K562 (cell line): ENCODE results near the gene COL24A1. TPM values are rescaled to one million over a fixed set of nuclear protein-coding genes. Genes with fewer than 3 reads are reported as not detected.

Experiments
- ATAC-seq: fragments of 200-7000 bp; cut with Tn5 transposase; 3 replicates; pipeline ENCODE4 v1.9.1; 2020; ENCODE audit warnings: moderate library complexity
- BruUV-seq: library from RNA; stranded (reverse); fragments of 400-500 nt; replicated peaks from 2 replicates; lab custom pipeline; 2021; lab: Mats Ljungman, UMichigan
- CTCF ChIA-PET: fragments of 300-600 bp; formaldehyde crosslinking; extraction: SDS; loops from one replicate; lab custom pipeline; 2021; ENCODE audit warnings: low intra/inter-chr PET ratio; lab: Yijun Ruan, JAX
- POLR2A ChIA-PET: fragments of 300-600, 350-650 bp; sonication (Branson Sonifier 250); formaldehyde crosslinking; extraction: SDS; loops from one replicate; lab custom pipeline; 2021; ENCODE audit warnings: antibody characterized with exemption, inconsistent platforms; lab: Yijun Ruan, JAX
- DNase-seq, 4 experiments: peaks; one replicate each; pipeline versions ENCODE4 v3.0.0 to v3.0.0-alpha.2; 2011 to 2018; ENCODE audit warnings: low spot score in 3 of 4, mixed read lengths in 3 of 4; ENCODE audit errors: extremely low read depth in 1 of 4
- FAIRE-seq: peaks from 2 replicates; lab custom pipeline; 2011; peaks lifted over from hg19 to GRCh38; lab: Jason Lieb, UNC
- H2AFZ ChIP-seq: 2 replicates; pipeline ENCODE4 v1.6.0; 2011; ENCODE audit warnings: low read depth, low read length, control low read depth, inconsistent platforms
- H3K27ac ChIP-seq: fragments of 200-600 bp; 3 replicates; pipeline ENCODE4 v1.8.0; 2011; ENCODE audit warnings: low read depth, mild to moderate bottlenecking, control low read depth, inconsistent platforms, low read length, moderate library complexity, mixed read lengths; ENCODE audit errors: extremely low read depth
- H3K27me3 ChIP-seq, 2 experiments: fragments of 300-600 bp in 1 of 2; 2 replicates in 1 of 2; 3 replicates in 1 of 2; pipeline versions ENCODE4 v1.6.0 to v1.8.0; 2011; ENCODE audit warnings: inconsistent platforms in 2 of 2, low read length in 2 of 2, mild to moderate bottlenecking in 1 of 2, mixed read lengths in 1 of 2, moderate library complexity in 1 of 2; ENCODE audit not compliant: control insufficient read depth in 2 of 2, insufficient read depth in 2 of 2
- H3K36me3 ChIP-seq: fragments of 300-600 bp; 3 replicates; pipeline ENCODE4 v1.8.0; 2011; ENCODE audit warnings: mild to moderate bottlenecking, low read length, inconsistent platforms; ENCODE audit not compliant: control insufficient read depth, insufficient read depth
- H3K4me1 ChIP-seq, 2 experiments: fragments of 200-600 bp in 1 of 2; replicated peaks in 1 of 2; 2 replicates in 1 of 2; 3 replicates in 1 of 2; pipeline versions ENCODE4 v1.5.1 to v1.8.0; 2011; ENCODE audit warnings: inconsistent platforms in 2 of 2, low read length in 2 of 2, mild to moderate bottlenecking in 1 of 2, mixed read lengths in 1 of 2, moderate library complexity in 1 of 2; ENCODE audit not compliant: control insufficient read depth in 2 of 2, insufficient read depth in 2 of 2
- H3K4me2 ChIP-seq: 2 replicates; pipeline ENCODE4 v1.6.1; 2011; ENCODE audit warnings: low read length, control low read depth, inconsistent platforms, mixed read lengths; ENCODE audit not compliant: insufficient read depth
- H3K4me3 ChIP-seq: fragments of 200-600 bp; sonication (generic), shearing (Covaris generic); 2 replicates; pipeline ENCODE4 v1.5.1; 2016; ENCODE audit warnings: control low read depth, inconsistent platforms
- H3K79me2 ChIP-seq: fragments of 200-600 bp; 3 replicates; pipeline ENCODE4 v1.8.0; 2011; ENCODE audit warnings: low read length, inconsistent platforms; ENCODE audit not compliant: control insufficient read depth, insufficient read depth
- H3K9ac ChIP-seq, 2 experiments: 2 replicates each; pipeline versions ENCODE4 v1.6.0 to v1.6.1; 2011; ENCODE audit warnings: low read depth in 2 of 2, low read length in 2 of 2, control low read depth in 1 of 2, inconsistent platforms in 1 of 2, mild to moderate bottlenecking in 1 of 2, mixed read lengths in 1 of 2; ENCODE audit not compliant: insufficient read depth in 1 of 2
- H3K9me1 ChIP-seq: one replicate; pipeline ENCODE4 v1.6.0; 2011; ENCODE audit warnings: inconsistent platforms, mild to moderate bottlenecking, low read length, moderate library complexity; ENCODE audit not compliant: control insufficient read depth, insufficient read depth
- H3K9me3 ChIP-seq: replicated peaks from 2 replicates; pipeline ENCODE4 v1.5.1; 2011; ENCODE audit warnings: low read depth, low read length, inconsistent platforms; ENCODE audit not compliant: control insufficient read depth, insufficient read depth
- H4K20me1 ChIP-seq: replicated peaks from 2 replicates; pipeline ENCODE4 v1.6.1; 2011; ENCODE audit warnings: low read length, inconsistent platforms, mixed read lengths; ENCODE audit not compliant: control insufficient read depth, insufficient read depth
- BCOR ChIP-seq: fragments of 450-650 bp; IDR thresholded peaks from 2 replicates; pipeline ENCODE4 v1.6.1; 2016
- CBX8 ChIP-seq: fragments of 200-600 bp; sonication (generic); IDR thresholded peaks from 2 replicates; pipeline ENCODE4 v1.6.1; 2012; ENCODE audit warnings: borderline replicate concordance, mixed run types, low read depth, mild to moderate bottlenecking, moderate library complexity, mixed read lengths, low read length, control low read depth, inconsistent platforms; ENCODE audit not compliant: poor library complexity, severe bottlenecking; ENCODE audit errors: extremely low read depth
- FOS ChIP-seq: IDR thresholded peaks from 3 replicates; pipeline ENCODE4 v1.6.1; 2011; ENCODE audit not compliant: insufficient read length; ENCODE audit errors: extremely low read depth
- GABPB1 ChIP-seq: sonication (generic); formaldehyde crosslinking; IDR thresholded peaks from 2 replicates; pipeline ENCODE4 v1.8.0; 2022; ENCODE audit warnings: mild to moderate bottlenecking, missing genetic modification reagents
- NR4A1 ChIP-seq, 2 experiments: fragments of 250-450 bp in 1 of 2; fragments of 450-650 bp in 1 of 2; sonication (Bioruptor Pico) in 1 of 2; IDR thresholded peaks; 2 replicates each; pipeline versions ENCODE4 v1.4.0 to v1.6.1; 2016 to 2020; ENCODE audit warnings: mild to moderate bottlenecking in 2 of 2, missing compliant biosample characterization in 1 of 2, missing genetic modification characterization in 1 of 2, moderate library complexity in 1 of 2
- SREBF1 ChIP-seq: fragments of 150-350 bp; IDR thresholded peaks from 2 replicates; pipeline ENCODE4 v1.6.1; 2014; ENCODE audit warnings: antibody characterized with exemption, low read depth, low read length, borderline replicate concordance
- SREBF2 ChIP-seq: sonication (generic); formaldehyde crosslinking; IDR thresholded peaks from 2 replicates; pipeline ENCODE4 v1.4.0; 2020; ENCODE audit warnings: mild to moderate bottlenecking, missing genetic modification reagents
- TBL1XR1 ChIP-seq, 2 experiments: IDR thresholded peaks; 2 replicates each; pipeline ENCODE4 v1.6.1; 2012; ENCODE audit warnings: improper control_type of control experiment in 2 of 2, low read length in 2 of 2, mild to moderate bottlenecking in 1 of 2
- U2AF1 ChIP-seq: fragments of 200-400 bp; formaldehyde crosslinking; optimal IDR thresholded peaks from 2 replicates; pipeline ENCODE3; 2017; ENCODE audit warnings: mild to moderate bottlenecking, low read depth, low read length, moderate library complexity
- ZC3H4 ChIP-seq: sonication (generic); formaldehyde crosslinking; IDR thresholded peaks from 2 replicates; pipeline ENCODE4 v1.9.0; 2021; ENCODE audit warnings: missing genetic modification reagents, borderline replicate concordance
- ZNF780A ChIP-seq: fragments of 250-450 bp; sonication (Bioruptor Pico); IDR thresholded peaks from 2 replicates; pipeline ENCODE4 v1.5.0; 2021; ENCODE audit warnings: mild to moderate bottlenecking
- ZSCAN29 ChIP-seq: fragments of 450-650 bp; IDR thresholded peaks from 2 replicates; pipeline ENCODE4 v1.6.1; 2017
- WGBS: fragments of 100-300 bp; shearing (Covaris generic); methylation state at CpG from one replicate; pipeline ENCODE4 v1.1.6; 2016; ENCODE audit warnings: low coverage, mixed read lengths; ENCODE audit not compliant: insufficient coverage; ENCODE audit errors: missing lambda C conversion rate; 5-methylcytosine and 5-hydroxymethylcytosine counted together
- in situ Hi-C: fragments of 300-500 bp; cut with MboI; formaldehyde crosslinking; loops from 4 replicates; pipeline ENCODE4 v1.15.0; 2018; ENCODE audit warnings: inconsistent platforms, mixed read lengths
- intact Hi-C: fragments of 100-400 bp; cut with micrococcal nuclease; formaldehyde crosslinking; loops from 2 replicates; pipeline ENCODE4 v1.14.2; 2022
- polyA plus RNA-seq, 8 experiments: library from polyadenylated mRNA; depleted of rRNA in 4 of 8; stranded (reverse) in 5 of 8; unstranded in 3 of 8; fragments of >200 nt; fragmentation: Nextera tagmentation in 2 of 8; fragmentation: Illumina TruSeq in 1 of 8; extraction: Ambion mirVana in 2 of 8; extraction: Trizol in 1 of 8; gene quantifications; 2 replicates each; pipeline versions ENCODE4 v1.2.1 to v1.2.3, GENCODE V29; 2011 to 2014; ENCODE audit warnings: inconsistent platforms in 1 of 8, missing spikeins in 1 of 8
- total RNA-seq, 7 experiments: library from RNA; depleted of rRNA in 6 of 7; stranded (reverse); fragments of >200 nt in 6 of 7; fragmentation: Illumina TruSeq in 2 of 7; extraction: Trizol in 2 of 7; gene quantifications; 2 replicates each; pipeline versions ENCODE4 v1.2.1 to v1.2.3, GENCODE V29; 2011 to 2021; ENCODE audit warnings: low replicate concordance in 1 of 7
- TF ChIP-seq, protein P1 (sequence below), 2 experiments: IDR thresholded peaks in 1 of 2; conservative IDR thresholded peaks in 1 of 2; 2 replicates each; pipeline ENCODE4 v1.6.1; 2016; ENCODE audit warnings: low read depth in 2 of 2, mild to moderate bottlenecking in 1 of 2, missing compliant biosample characterization in 1 of 2, missing genetic modification characterization in 1 of 2, moderate library complexity in 1 of 2
- TF ChIP-seq, protein P2 (sequence below): sonication (generic); formaldehyde crosslinking; IDR thresholded peaks from 2 replicates; pipeline ENCODE4 v1.4.0; 2020; ENCODE audit warnings: mild to moderate bottlenecking, missing genetic modification reagents

The COL24A1 gene
- total and polyA plus RNA-seq, 9 of the 15 experiments (the other 6 are each of a cell fraction or from before 2014, with no cell fraction given) = 0.01 to 0.06 (median 0.03) TPM; not detected in 2

DNA sequence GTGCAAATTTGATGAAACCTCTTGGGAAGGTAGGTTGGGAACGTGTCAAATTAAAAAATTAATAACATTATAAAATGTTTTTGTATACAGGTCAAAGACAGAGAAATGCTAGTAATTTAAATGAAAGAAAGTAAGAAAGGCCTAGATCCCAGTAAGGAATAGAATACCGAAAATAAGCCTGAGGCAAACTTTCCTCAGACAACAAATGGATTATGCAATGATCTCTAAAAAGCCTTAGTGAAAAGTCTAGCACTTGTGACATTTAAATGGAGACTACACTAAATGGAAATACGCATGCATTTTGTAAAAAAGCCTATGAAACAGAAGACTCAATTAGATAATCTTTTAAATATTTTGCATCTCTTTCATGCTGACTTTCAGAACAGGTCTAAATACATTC lies 309.9 kb downstream of the COL24A1 start (continued):
- TF ChIP-seq, protein P1, sequence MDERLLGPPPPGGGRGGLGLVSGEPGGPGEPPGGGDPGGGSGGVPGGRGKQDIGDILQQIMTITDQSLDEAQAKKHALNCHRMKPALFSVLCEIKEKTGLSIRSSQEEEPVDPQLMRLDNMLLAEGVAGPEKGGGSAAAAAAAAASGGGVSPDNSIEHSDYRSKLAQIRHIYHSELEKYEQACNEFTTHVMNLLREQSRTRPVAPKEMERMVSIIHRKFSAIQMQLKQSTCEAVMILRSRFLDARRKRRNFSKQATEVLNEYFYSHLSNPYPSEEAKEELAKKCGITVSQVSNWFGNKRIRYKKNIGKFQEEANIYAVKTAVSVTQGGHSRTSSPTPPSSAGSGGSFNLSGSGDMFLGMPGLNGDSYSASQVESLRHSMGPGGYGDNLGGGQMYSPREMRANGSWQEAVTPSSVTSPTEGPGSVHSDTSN (CRISPR knock-in tag; IDR thresholded peaks at IDR 0.05; ENCODE audit: low read depth) = no peak
- TF ChIP-seq, protein P1 (tag; conservative IDR thresholded peaks at IDR 0.05; ENCODE audit: low read depth) = no peak
- TF ChIP-seq ZSCAN29 = no peak
- TF ChIP-seq ZC3H4 (CRISPR knock-in tag) = no peak
- TF ChIP-seq TBL1XR1 (IDR thresholded peaks at IDR 0.05; ENCODE audit: low read length in 2 of 2) = no peak
- TF ChIP-seq GABPB1 (CRISPR knock-in tag) = no peak
- no peak for TF ChIP-seq FOS

DNA sequence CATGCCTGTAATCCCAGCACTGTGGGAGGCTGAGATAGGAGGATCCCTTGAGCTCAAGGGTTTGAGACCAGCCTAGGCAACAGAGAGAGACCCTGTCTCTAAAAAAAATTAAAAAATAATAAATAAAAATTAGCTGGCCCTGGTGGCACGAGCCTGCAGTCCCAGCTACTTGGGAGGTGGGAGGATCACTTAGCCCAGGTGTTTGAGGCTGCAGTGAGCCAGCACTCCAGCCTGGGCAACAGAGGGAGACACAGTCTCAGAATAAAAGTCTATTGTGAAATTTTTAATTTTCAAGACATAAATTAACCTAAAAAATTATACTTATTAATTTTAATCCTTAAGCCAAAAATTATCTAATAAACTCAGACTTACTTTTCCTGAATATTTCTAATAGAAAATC lies 317.1 kb downstream of the COL24A1 start:
- WGBS = 0% methylated on average over 1 of the region's 1 CpG
- no peak overlapping the region for H2AFZ ChIP-seq
- CTCF ChIA-PET = no interaction called here

More for the DNA sequence above, 317.1 kb downstream of the COL24A1 start:
- no peaks in the 10 kb centered on the region for H3K9me1 ChIP-seq
- no peak overlapping the region for H3K27ac ChIP-seq
- H3K9ac ChIP-seq = no peak overlapping the region
- H3K4me2 ChIP-seq = no peak overlapping the region
- TF ChIP-seq SREBF1 = no peak
- TF ChIP-seq U2AF1 = no peak
- no peak for TF ChIP-seq ZNF780A (CRISPR knock-in tag)
- TF ChIP-seq CBX8 = no peak
- no peak for TF ChIP-seq NR4A1 (CRISPR knock-in tag; IDR thresholded peaks at IDR 0.05)
- TF ChIP-seq NR4A1 (tag; IDR thresholded peaks at IDR 0.05) = no peak
- TF ChIP-seq SREBF2 = no peak
- no peak for TF ChIP-seq BCOR
- TF ChIP-seq, protein P2, sequence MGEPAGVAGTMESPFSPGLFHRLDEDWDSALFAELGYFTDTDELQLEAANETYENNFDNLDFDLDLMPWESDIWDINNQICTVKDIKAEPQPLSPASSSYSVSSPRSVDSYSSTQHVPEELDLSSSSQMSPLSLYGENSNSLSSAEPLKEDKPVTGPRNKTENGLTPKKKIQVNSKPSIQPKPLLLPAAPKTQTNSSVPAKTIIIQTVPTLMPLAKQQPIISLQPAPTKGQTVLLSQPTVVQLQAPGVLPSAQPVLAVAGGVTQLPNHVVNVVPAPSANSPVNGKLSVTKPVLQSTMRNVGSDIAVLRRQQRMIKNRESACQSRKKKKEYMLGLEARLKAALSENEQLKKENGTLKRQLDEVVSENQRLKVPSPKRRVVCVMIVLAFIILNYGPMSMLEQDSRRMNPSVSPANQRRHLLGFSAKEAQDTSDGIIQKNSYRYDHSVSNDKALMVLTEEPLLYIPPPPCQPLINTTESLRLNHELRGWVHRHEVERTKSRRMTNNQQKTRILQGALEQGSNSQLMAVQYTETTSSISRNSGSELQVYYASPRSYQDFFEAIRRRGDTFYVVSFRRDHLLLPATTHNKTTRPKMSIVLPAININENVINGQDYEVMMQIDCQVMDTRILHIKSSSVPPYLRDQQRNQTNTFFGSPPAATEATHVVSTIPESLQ (CRISPR knock-in tag) = no peak
- H4K20me1 ChIP-seq = no peaks in the 10 kb centered on the region
- ATAC-seq = no peak
- in situ Hi-C loops = no loop called here
- DNase-seq = no peak
- H3K9me3 ChIP-seq = no peaks in the 10 kb centered on the region
- no peak for FAIRE-seq
- POLR2A ChIA-PET = no interaction called here
- intact Hi-C loops = no loop called here
- H3K4me3 ChIP-seq = no peak overlapping the region
- no peaks in the 10 kb centered on the region for H3K79me2 ChIP-seq
- H3K4me1 ChIP-seq = no peaks in the 10 kb centered on the region
- H3K36me3 ChIP-seq = no peaks in the 10 kb centered on the region
- no TSS peak for BruUV-seq
- no peaks in the 10 kb centered on the region for H3K27me3 ChIP-seq
